Gastroesophageal sphincter (tissue), 3 donors: ENCODE results near the gene ZNF18.

ENCODE experiments used
- POLR2A ChIP-seq, 2 donors: fragments of 450-650 bp; IDR thresholded peaks; one replicate each; pipeline ENCODE4 v1.6.1; 2017; ENCODE audit warnings: antibody characterized with exemption in 2 of 2, mild to moderate bottlenecking in 2 of 2, moderate library complexity in 1 of 2
- POLR2AphosphoS5 ChIP-seq: sonication (generic); formaldehyde crosslinking; IDR thresholded peaks from one replicate; pipeline ENCODE4 v1.6.1; 2017; ENCODE audit warnings: antibody characterized with exemption
- TF ChIP-seq, protein P1 (sequence below), 4 experiments: fragments of 200-600 bp in 2 of 4; fragments of 450-650 bp in 2 of 4; sonication (generic) in 1 of 4; IDR thresholded peaks; one replicate each; pipeline ENCODE4 v1.5.1; 2017 to 2019; ENCODE audit warnings: antibody characterized with exemption in 4 of 4, mild to moderate bottlenecking in 2 of 4, moderate library complexity in 2 of 4

DNA sequence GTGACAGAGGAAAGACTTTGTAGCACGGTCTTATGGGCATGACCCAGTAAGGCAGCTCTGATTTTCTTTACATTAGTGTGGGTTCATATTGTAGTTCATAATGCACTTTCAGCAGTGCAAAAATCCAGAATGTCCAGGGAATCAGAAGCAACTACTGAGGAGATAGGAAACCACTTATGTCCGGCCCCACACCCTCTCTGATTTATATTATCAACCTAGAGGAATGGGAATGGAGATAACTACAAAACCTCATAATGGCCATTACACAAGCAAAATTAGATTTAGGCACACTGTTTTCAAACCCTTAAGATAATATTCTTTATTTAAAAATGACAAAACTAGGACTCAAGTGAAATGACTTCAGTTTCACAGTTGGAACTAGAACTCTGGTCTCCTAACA, 31.3 kb upstream of the ZNF18 start:
- no peak for TF ChIP-seq POLR2AphosphoS5
- TF ChIP-seq, protein P1, sequence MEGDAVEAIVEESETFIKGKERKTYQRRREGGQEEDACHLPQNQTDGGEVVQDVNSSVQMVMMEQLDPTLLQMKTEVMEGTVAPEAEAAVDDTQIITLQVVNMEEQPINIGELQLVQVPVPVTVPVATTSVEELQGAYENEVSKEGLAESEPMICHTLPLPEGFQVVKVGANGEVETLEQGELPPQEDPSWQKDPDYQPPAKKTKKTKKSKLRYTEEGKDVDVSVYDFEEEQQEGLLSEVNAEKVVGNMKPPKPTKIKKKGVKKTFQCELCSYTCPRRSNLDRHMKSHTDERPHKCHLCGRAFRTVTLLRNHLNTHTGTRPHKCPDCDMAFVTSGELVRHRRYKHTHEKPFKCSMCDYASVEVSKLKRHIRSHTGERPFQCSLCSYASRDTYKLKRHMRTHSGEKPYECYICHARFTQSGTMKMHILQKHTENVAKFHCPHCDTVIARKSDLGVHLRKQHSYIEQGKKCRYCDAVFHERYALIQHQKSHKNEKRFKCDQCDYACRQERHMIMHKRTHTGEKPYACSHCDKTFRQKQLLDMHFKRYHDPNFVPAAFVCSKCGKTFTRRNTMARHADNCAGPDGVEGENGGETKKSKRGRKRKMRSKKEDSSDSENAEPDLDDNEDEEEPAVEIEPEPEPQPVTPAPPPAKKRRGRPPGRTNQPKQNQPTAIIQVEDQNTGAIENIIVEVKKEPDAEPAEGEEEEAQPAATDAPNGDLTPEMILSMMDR (IDR thresholded peaks at IDR 0.05): no peak
- no peak for TF ChIP-seq POLR2A (IDR thresholded peaks at IDR 0.05)
